H9 (cell line): ENCODE measurements around the gene LRRK1. TPM values are rescaled to one million over a fixed set of nuclear protein-coding genes. Genes with fewer than 3 reads are reported as not detected.

Experiments used
- DNase-seq: peaks from one replicate; pipeline ENCODE4 v3.0.0-alpha.2; 2017
- H2AFZ ChIP-seq: one replicate; pipeline ENCODE4 v1.6.1; 2013; ENCODE audit warnings: mild to moderate bottlenecking, low read length, control low read depth, moderate library complexity
- H2AK5ac ChIP-seq: 2 replicates; pipeline ENCODE4 v1.6.1; 2013; ENCODE audit warnings: low read length, control low read depth, mixed read lengths; ENCODE audit not compliant: insufficient read length
- H2BK120ac ChIP-seq: one replicate; pipeline ENCODE4 v1.6.1; 2013; ENCODE audit warnings: low read depth, mild to moderate bottlenecking, low read length, control low read depth, inconsistent platforms; ENCODE audit not compliant: poor library complexity, severe bottlenecking
- H2BK12ac ChIP-seq: 2 replicates; pipeline ENCODE4 v1.6.1; 2013; ENCODE audit warnings: low read length, control low read depth, mixed read lengths, low read depth; ENCODE audit not compliant: insufficient read length
- H2BK15ac ChIP-seq: 2 replicates; pipeline ENCODE4 v1.6.1; 2013; ENCODE audit warnings: low read depth, low read length, control low read depth
- H2BK20ac ChIP-seq: one replicate; pipeline ENCODE4 v1.6.1; 2013; ENCODE audit warnings: low read depth, mild to moderate bottlenecking, low read length, control low read depth, inconsistent platforms; ENCODE audit not compliant: poor library complexity, severe bottlenecking
- H2BK5ac ChIP-seq: 2 replicates; pipeline ENCODE4 v1.6.1; 2013; ENCODE audit warnings: low read length, control low read depth, mixed read lengths; ENCODE audit not compliant: insufficient read length
- H3K14ac ChIP-seq: 2 replicates; pipeline ENCODE4 v1.6.1; 2013; ENCODE audit warnings: low read length, control low read depth; ENCODE audit not compliant: insufficient read depth
- H3K18ac ChIP-seq: 2 replicates; pipeline ENCODE4 v1.6.1; 2013; ENCODE audit warnings: low read depth, mild to moderate bottlenecking, mixed read lengths, low read length, control low read depth; ENCODE audit not compliant: insufficient read length
- H3K23ac ChIP-seq: 2 replicates; pipeline ENCODE4 v1.6.1; 2013; ENCODE audit warnings: low read length, control low read depth, mixed read lengths, low read depth; ENCODE audit not compliant: insufficient read length
- H3K23me2 ChIP-seq: 2 replicates; pipeline ENCODE4 v1.6.1; 2013; ENCODE audit warnings: low read depth, mild to moderate bottlenecking, mixed read lengths, low read length, control low read depth; ENCODE audit not compliant: insufficient read length, poor library complexity, severe bottlenecking
- H3K27ac ChIP-seq: 2 replicates; pipeline ENCODE4 v1.5.1; 2013; ENCODE audit warnings: low read length, control low read depth, mixed read lengths, low read depth; ENCODE audit not compliant: insufficient read length
- H3K27me3 ChIP-seq: 2 replicates; pipeline ENCODE4 v1.6.1; 2013; ENCODE audit warnings: low read length, control low read depth, inconsistent platforms; ENCODE audit not compliant: insufficient read depth
- H3K4ac ChIP-seq: 2 replicates; pipeline ENCODE4 v1.6.1; 2013; ENCODE audit warnings: low read depth, mild to moderate bottlenecking, control low read depth, inconsistent platforms, low read length, moderate library complexity
- H3K4me1 ChIP-seq: 2 replicates; pipeline ENCODE4 v1.6.1; 2013; ENCODE audit warnings: low read length, control low read depth, inconsistent platforms; ENCODE audit not compliant: insufficient read depth
- H3K4me2 ChIP-seq: 2 replicates; pipeline ENCODE4 v1.6.1; 2013; ENCODE audit warnings: low read length, control low read depth, mixed read lengths; ENCODE audit not compliant: insufficient read length, insufficient read depth
- H3K56ac ChIP-seq: 2 replicates; pipeline ENCODE4 v1.6.1; 2013; ENCODE audit warnings: low read depth, mild to moderate bottlenecking, mixed read lengths, low read length, control low read depth; ENCODE audit not compliant: insufficient read length
- H3K79me1 ChIP-seq: 2 replicates; pipeline ENCODE4 v1.6.1; 2013; ENCODE audit warnings: low read depth, mild to moderate bottlenecking, moderate library complexity, low read length, control low read depth, inconsistent platforms; ENCODE audit not compliant: insufficient read depth, poor library complexity, severe bottlenecking
- H3K79me2 ChIP-seq: 2 replicates; pipeline ENCODE4 v1.6.1; 2013; ENCODE audit warnings: low read length, control low read depth, inconsistent platforms; ENCODE audit not compliant: insufficient read depth
- H3K9ac ChIP-seq: 2 replicates; pipeline ENCODE4 v1.6.1; 2013; ENCODE audit warnings: low read length, control low read depth, mixed read lengths; ENCODE audit not compliant: insufficient read length; ENCODE audit errors: extremely low read depth
- H3K9me3 ChIP-seq: one replicate; pipeline ENCODE4 v1.6.1; 2013; ENCODE audit warnings: low read depth, low read length, inconsistent platforms; ENCODE audit not compliant: control insufficient read depth
- H3T11ph ChIP-seq: one replicate; pipeline ENCODE4 v1.6.1; 2013; ENCODE audit warnings: mild to moderate bottlenecking, low read length, control low read depth, inconsistent platforms
- H4K20me1 ChIP-seq: one replicate; pipeline ENCODE4 v1.6.1; 2013; ENCODE audit not compliant: control insufficient read depth, insufficient read length, insufficient read depth
- H4K5ac ChIP-seq: 2 replicates; pipeline ENCODE4 v1.6.1; 2013; ENCODE audit warnings: low read depth, mild to moderate bottlenecking, mixed read lengths, low read length, control low read depth; ENCODE audit not compliant: insufficient read length
- H4K8ac ChIP-seq: replicated peaks from 2 replicates; pipeline ENCODE4 v1.6.1; 2013; ENCODE audit warnings: low read length, control low read depth, mixed read lengths, low read depth; ENCODE audit not compliant: insufficient read length
- H4K91ac ChIP-seq: 2 replicates; pipeline ENCODE4 v1.6.1; 2013; ENCODE audit warnings: low read depth, mild to moderate bottlenecking, moderate library complexity, mixed read lengths, low read length, control low read depth; ENCODE audit not compliant: insufficient read length
- H3K27ac Mint-ChIP-seq, 3 experiments: 2 replicates in 2 of 3; 3 replicates in 1 of 3; pipeline ENCODE4 v1.8.0; 2020 to 2021; ENCODE audit warnings: mixed read lengths in 3 of 3, mild to moderate bottlenecking in 1 of 3, moderate library complexity in 1 of 3
- H3K27me3 Mint-ChIP-seq: 2 replicates; pipeline ENCODE4 v1.8.0; 2021; ENCODE audit warnings: low read depth, mild to moderate bottlenecking, moderate library complexity, mixed read lengths
- H3K36me3 Mint-ChIP-seq, 3 experiments: 2 replicates in 2 of 3; 3 replicates in 1 of 3; pipeline ENCODE4 v1.8.0; 2020 to 2021; ENCODE audit warnings: low read depth in 3 of 3, mixed read lengths in 3 of 3; ENCODE audit not compliant: insufficient read depth in 1 of 3
- H3K4me1 Mint-ChIP-seq, 2 experiments: 2 replicates each; pipeline ENCODE4 v1.8.0; 2020; ENCODE audit warnings: mixed read lengths in 2 of 2
- H3K4me3 Mint-ChIP-seq, 2 experiments: 2 replicates in 1 of 2; 3 replicates in 1 of 2; pipeline ENCODE4 v1.8.0; 2020 to 2021; ENCODE audit warnings: mild to moderate bottlenecking in 2 of 2, mixed read lengths in 2 of 2, moderate library complexity in 1 of 2
- H3K9me3 Mint-ChIP-seq, 2 experiments: 2 replicates in 1 of 2; 3 replicates in 1 of 2; pipeline ENCODE4 v1.8.0; 2020; ENCODE audit warnings: mild to moderate bottlenecking in 2 of 2, mixed read lengths in 2 of 2, moderate library complexity in 1 of 2
- WGBS: extraction: QIAGEN DNeasy Blood & Tissue Kit; methylation state at CpG from one replicate; pipeline ENCODE4 v1.1.7; 2013; ENCODE audit warnings: missing lambda C conversion rate, low lambda C conversion rate, mixed read lengths; ENCODE audit not compliant: insufficient read length; ENCODE audit errors: extremely low coverage; 5-methylcytosine and 5-hydroxymethylcytosine counted together
- total RNA-seq: library from RNA; stranded (reverse); gene quantifications from 2 replicates; pipeline ENCODE4 v1.2.1, GENCODE V29; 2021
- TF ChIP-seq, protein P1 (sequence below): fragments of 200-600 bp; sonication (generic); conservative IDR thresholded peaks from 3 replicates; pipeline ENCODE4 v1.8.0; 2021; ENCODE audit warnings: antibody characterized with exemption, mild to moderate bottlenecking

Gene LRRK1
- total RNA-seq, 1 experiment from 2014 or later, result 4.0 TPM

DNA sequence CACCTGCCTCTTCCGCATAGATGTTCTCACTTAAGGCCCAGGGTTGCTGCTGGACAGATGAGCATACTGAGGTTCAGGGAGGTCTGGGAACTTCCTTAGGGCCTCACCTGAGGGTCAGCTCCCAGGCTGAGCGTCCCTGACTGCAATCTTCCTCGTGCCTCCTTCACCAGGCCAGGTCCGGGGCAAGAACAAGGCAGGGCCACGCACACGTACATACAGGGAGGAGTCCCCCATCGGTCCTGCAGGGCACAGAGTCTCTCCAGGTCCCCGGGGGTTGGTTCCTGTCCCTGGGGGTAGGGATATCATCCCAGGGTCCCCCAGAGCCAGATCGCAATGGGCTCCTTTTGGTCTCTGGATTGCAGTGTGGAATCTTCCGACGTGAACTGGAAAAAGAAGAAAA, 130.1 kb downstream of the LRRK1 start:
- no peaks in the 10 kb centered on the region for H3K79me2 ChIP-seq
- no peak overlapping the region for H3K18ac ChIP-seq
- no peak overlapping the region for H2AK5ac ChIP-seq
- Mint-ChIP-seq H3K9me3 (no peaks in the 10 kb centered on the region; a peak in 1 of 5 replicates), H3K27me3 (peaks cover 66% of the 10 kb centered on the region), H3K36me3 (no peaks in the 10 kb centered on the region), H3K4me3 (no peak overlapping the region), H3K27ac (peak overlapping the region in 1 of 3 experiments; percentile 94; a peak in 1 of 7 replicates), H3K4me1 (peaks cover 35 to 51% of the 10 kb centered on the region in 2 experiments)
- no peak overlapping the region for H4K5ac ChIP-seq
- TF ChIP-seq, protein P1, sequence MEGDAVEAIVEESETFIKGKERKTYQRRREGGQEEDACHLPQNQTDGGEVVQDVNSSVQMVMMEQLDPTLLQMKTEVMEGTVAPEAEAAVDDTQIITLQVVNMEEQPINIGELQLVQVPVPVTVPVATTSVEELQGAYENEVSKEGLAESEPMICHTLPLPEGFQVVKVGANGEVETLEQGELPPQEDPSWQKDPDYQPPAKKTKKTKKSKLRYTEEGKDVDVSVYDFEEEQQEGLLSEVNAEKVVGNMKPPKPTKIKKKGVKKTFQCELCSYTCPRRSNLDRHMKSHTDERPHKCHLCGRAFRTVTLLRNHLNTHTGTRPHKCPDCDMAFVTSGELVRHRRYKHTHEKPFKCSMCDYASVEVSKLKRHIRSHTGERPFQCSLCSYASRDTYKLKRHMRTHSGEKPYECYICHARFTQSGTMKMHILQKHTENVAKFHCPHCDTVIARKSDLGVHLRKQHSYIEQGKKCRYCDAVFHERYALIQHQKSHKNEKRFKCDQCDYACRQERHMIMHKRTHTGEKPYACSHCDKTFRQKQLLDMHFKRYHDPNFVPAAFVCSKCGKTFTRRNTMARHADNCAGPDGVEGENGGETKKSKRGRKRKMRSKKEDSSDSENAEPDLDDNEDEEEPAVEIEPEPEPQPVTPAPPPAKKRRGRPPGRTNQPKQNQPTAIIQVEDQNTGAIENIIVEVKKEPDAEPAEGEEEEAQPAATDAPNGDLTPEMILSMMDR, result no peak
- H3K79me1 ChIP-seq, result no peaks in the 10 kb centered on the region
- H3T11ph ChIP-seq, result no peak overlapping the region
- no peak overlapping the region for H4K8ac ChIP-seq
- H3K56ac ChIP-seq, result no peak overlapping the region
- no peaks in the 10 kb centered on the region for H3K23me2 ChIP-seq
- DNase-seq, result peak; percentile 25
- H3K27me3 ChIP-seq, result no peaks in the 10 kb centered on the region
- WGBS, result no CpG with 5 or more reads among the region's 11 CpGs
- H2BK15ac ChIP-seq, result no peak overlapping the region
- no peaks in the 10 kb centered on the region for H4K20me1 ChIP-seq
- H3K27ac ChIP-seq, result no peak overlapping the region
- no peak overlapping the region for H2BK20ac ChIP-seq
- no peak overlapping the region for H3K4ac ChIP-seq
- no peak overlapping the region for H3K14ac ChIP-seq
- no peak overlapping the region for H3K4me2 ChIP-seq
- no peak overlapping the region for H2BK12ac ChIP-seq
- no peak overlapping the region for H3K23ac ChIP-seq
- H2AFZ ChIP-seq, result no peak overlapping the region
- no peak overlapping the region for H2BK5ac ChIP-seq
- no peak overlapping the region for H3K9ac ChIP-seq
- H3K4me1 ChIP-seq, result no peaks in the 10 kb centered on the region
- H3K9me3 ChIP-seq, result no peaks in the 10 kb centered on the region
- no peak overlapping the region for H4K91ac ChIP-seq
- no peak overlapping the region for H2BK120ac ChIP-seq
